ENCODE results near the gene HRCT1.
"Not testable (repeated sequence)": the region's sequence is repeated elsewhere in the genome, so short reads cannot be mapped to it uniquely, and the experiment has no call there.

Gene HRCT1

GRCh38 chr9:35918780-35919179 is 12.8 kb downstream of the HRCT1 start:
- DNase-seq (ENCODE audit: low spot score), result no peak

GRCh38 chr9:35919212-35920008 is 13.4 kb downstream of the HRCT1 start:
- no peak for DNase-seq (ENCODE audit: low spot score)

- DNase-seq (ENCODE audit: low spot score), result no peak
Measured at GRCh38 chr9:35920051-35920620, 14.1 kb downstream of the HRCT1 start.

GRCh38 chr9:35923598-35923926 is 17.6 kb downstream of the HRCT1 start:
- no peak for DNase-seq (ENCODE audit: low spot score)

GRCh38 chr9:35923927-35924763 is 18.1 kb downstream of the HRCT1 start:
- DNase-seq (ENCODE audit: low spot score), result peak; percentile 25

- no peak for DNase-seq (ENCODE audit: low spot score)
Measured at GRCh38 chr9:35928591-35929452, 22.8 kb downstream of the HRCT1 start.

GRCh38 chr9:35929453-35929718 is 23.4 kb downstream of the HRCT1 start:
- DNase-seq (ENCODE audit: low spot score), result no peak

- no peak for DNase-seq (ENCODE audit: low spot score)
Measured at GRCh38 chr9:35930521-35930920, 24.5 kb downstream of the HRCT1 start.

GRCh38 chr9:35930989-35931388 is 25.0 kb downstream of the HRCT1 start:
- DNase-seq (ENCODE audit: low spot score), result no peak

GRCh38 chr9:35932735-35933134 is 26.7 kb downstream of the HRCT1 start:
- no peak for DNase-seq (ENCODE audit: low spot score)

- DNase-seq (ENCODE audit: low spot score), result no peak
Measured at GRCh38 chr9:35933550-35934067, 27.6 kb downstream of the HRCT1 start.

- DNase-seq (ENCODE audit: low spot score), result not testable (repeated sequence)
Measured at GRCh38 chr9:35934069-35934468, 28.1 kb downstream of the HRCT1 start.

- no peak for DNase-seq (ENCODE audit: low spot score)
Measured at GRCh38 chr9:35935261-35935660, 29.3 kb downstream of the HRCT1 start.

- no peak for DNase-seq (ENCODE audit: low spot score)
Measured at GRCh38 chr9:35935755-35936509, 29.9 kb downstream of the HRCT1 start.

- no peak for DNase-seq (ENCODE audit: low spot score)
Measured at GRCh38 chr9:35937227-35937626, 31.2 kb downstream of the HRCT1 start.

GRCh38 chr9:35938474-35939356 is 32.7 kb downstream of the HRCT1 start:
- DNase-seq (ENCODE audit: low spot score), result no peak

GRCh38 chr9:35939679-35940250 is 33.8 kb downstream of the HRCT1 start:
- DNase-seq (ENCODE audit: low spot score), result no peak

GRCh38 chr9:35940458-35941407 is 34.7 kb downstream of the HRCT1 start:
- no peak for DNase-seq (ENCODE audit: low spot score)

GRCh38 chr9:35942286-35942685 is 36.3 kb downstream of the HRCT1 start:
- no peak for DNase-seq (ENCODE audit: low spot score)
